MM.1S (cell line): ENCODE results near the gene BACE1.
"Not testable (repeated sequence)": the region's sequence is repeated elsewhere in the genome, so short reads cannot be mapped to it uniquely, and the experiment has no call there.

Source experiments
- CTCF ChIP-seq: fragments of 300-600 bp; sonication (generic); IDR thresholded peaks from 2 replicates; pipeline ENCODE4 v1.5.1; 2016; ENCODE audit warnings: antibody characterized with exemption, low read length, mixed read lengths
- EZH2 ChIP-seq: fragments of 300-600 bp; sonication (generic); optimal IDR thresholded peaks from 2 replicates; pipeline ENCODE3; 2017; ENCODE audit warnings: low read depth, mild to moderate bottlenecking, antibody characterized with exemption, low read length, mixed read lengths
- EZH2phosphoT487 ChIP-seq: fragments of 300-600 bp; sonication (generic); IDR thresholded peaks from 2 replicates; pipeline ENCODE4 v1.6.1; 2018; ENCODE audit warnings: antibody characterized with exemption, low read length

GRCh38 chr11:117327255-117327566 lies 11.2 kb upstream of the BACE1 start:
- not testable (repeated sequence) for TF ChIP-seq CTCF, EZH2phosphoT487, EZH2
